NCI-H187 treated with DMSO at 0.1 percent for 48 hours (cell line): Measurements from ENCODE around the gene CDC37.
A peak's percentile ranks its signal among the peaks of the same experiment; 100 is the strongest.
"Not testable (repeated sequence)": the region's sequence is repeated elsewhere in the genome, so short reads cannot be mapped to it uniquely, and the experiment has no call there.

ENCODE experiments used
- DNase-seq: peaks from one replicate; lab custom pipeline; 2025; lab: John Stamatoyannopoulos, UW

The CDC37 gene

GRCh38 chr19:10395003-10395402 is 8.3 kb downstream of the CDC37 start:
- no peak for DNase-seq

GRCh38 chr19:10393137-10393536 is 10.2 kb downstream of the CDC37 start:
- DNase-seq: no peak

DNA sequence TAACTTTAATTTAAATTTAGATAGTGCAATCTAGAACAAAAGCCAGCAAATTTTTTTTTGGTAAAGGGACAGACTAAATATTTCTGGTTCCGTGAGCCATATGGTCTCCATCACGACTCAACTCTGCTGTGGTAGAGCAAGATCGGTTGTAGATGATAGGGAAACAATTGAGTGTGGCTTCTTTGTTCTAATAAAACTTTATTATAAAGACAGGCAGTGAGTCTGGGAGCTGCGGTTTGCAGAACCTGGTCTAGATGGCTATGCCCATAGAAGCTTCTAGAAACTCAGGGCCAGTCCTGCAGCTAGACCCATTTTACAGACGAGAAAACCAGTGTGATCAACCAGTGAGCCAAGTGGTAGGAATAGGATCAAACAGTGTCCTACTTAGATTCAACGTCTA is 11.2 kb downstream of the CDC37 start:
- DNase-seq: no peak

DNA sequence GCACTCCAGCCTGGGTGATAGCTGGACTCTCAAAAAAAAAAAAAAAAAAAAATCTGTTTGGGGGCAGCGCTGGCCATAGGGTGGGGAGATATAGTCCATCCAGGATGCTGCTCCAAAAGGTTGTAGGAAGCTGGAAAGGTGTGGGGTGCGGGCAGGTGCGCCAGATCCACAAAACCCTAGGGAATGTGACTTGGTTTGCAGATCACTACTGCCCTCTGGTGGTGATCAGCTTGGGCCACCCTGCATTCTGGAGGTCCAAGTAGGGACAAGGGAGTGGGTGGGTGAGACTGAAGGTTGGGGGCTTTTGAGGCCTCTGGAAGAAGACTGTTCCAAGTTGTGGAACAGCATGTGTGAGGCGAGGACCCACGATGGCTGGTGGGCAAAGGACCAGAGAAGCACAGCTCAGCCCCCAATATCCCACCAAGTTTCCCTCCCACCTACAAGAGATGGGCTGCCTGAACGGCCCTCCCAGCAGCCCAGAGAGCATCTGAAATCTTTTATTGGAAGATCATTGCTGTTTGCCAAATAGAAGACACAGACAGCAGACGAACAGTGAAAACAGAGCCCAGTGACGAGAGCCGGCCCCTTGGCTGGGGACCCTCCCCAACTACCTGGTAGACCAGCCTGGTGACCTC is 12.6 kb downstream of the CDC37 start:
- DNase-seq: no peak

GRCh38 chr19:10389863-10390262 is 13.5 kb downstream of the CDC37 start:
- DNase-seq: no peak

- DNase-seq: no peak
These were observed 14.4 kb downstream of the CDC37 start for GRCh38 chr19:10388957-10389356.

DNA sequence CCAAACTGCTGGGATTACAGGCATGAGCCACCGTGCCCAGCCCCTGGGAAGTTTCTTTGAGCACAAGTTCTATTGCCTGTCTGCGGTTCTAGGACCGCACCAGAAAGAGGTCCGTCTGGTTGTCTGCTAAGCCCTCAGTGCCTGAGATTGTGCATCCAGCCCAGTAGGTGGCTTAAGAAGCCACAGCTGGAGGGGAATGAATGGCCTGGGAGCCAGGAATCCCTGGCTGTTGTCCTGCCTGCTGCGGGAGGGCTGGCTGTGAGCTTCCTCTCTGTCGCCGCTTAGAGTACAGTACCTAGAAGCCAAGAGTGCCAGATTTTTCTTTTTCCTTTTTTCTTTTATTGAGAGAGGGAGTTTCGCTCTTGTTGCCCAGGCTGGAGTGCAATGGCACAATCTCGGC is 18.8 kb downstream of the CDC37 start:
- no peak for DNase-seq

DNA sequence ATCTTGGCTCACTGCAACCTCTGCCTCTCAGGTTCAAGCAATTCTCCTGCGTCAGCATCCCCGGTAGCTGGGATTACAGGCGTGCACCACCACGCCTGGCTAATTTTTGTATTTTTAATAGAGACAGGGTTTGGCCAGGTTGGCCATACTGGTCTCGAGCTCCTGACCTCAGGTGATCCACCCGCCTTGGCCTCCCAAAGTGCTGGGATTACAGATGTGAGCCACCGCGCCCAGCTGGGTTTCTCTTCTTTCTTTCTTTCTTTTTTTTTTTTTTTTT is 20.2 kb downstream of the CDC37 start:
- DNase-seq: not testable (repeated sequence)

DNA sequence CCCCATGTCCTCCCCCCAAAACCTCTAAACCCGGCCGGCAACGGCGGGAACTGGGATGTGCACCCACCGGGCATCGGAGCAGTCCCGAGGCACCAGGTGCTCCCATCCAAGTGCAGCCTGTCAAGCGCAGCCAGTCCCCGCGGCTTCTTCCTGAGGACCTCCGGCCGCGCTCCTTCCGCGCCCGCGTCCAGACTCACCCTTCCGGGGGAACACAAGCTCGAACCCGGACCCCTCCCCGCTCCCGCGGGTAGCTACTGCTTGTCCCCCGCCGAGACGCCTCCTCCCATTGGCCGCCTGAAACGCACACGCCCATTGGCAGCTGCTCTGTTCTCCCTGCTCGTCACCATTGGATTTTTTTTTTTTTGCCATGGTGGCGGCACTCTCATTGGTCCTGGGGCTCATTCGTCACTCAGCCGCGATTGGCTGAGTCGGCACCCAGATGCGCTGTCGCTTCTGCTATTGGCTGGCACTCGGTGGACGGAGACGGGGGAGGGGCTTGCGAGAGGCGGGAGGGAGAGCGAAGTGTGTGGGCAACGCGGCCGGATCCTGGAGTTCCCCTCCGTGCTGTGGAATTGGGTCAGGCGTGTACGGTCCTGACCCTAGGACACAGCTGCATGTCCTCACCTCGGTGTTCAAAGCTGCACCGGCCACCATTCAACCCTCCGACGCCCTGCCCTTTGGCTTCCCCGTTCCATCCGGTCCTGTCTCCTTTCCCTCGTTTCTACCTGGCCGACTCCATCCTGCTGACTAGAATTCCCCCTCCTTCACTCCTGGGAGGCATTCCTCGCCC is 22.8 kb downstream of the CDC37 start, which contains the start of gene TYK2:
Gene TYK2, minus strand, starts transcription at position 260 of the 790 bp plus-strand sequence. CDS start 2,166 bp downstream, outside the sequence.
- DNase-seq: peak; percentile 79

DNA sequence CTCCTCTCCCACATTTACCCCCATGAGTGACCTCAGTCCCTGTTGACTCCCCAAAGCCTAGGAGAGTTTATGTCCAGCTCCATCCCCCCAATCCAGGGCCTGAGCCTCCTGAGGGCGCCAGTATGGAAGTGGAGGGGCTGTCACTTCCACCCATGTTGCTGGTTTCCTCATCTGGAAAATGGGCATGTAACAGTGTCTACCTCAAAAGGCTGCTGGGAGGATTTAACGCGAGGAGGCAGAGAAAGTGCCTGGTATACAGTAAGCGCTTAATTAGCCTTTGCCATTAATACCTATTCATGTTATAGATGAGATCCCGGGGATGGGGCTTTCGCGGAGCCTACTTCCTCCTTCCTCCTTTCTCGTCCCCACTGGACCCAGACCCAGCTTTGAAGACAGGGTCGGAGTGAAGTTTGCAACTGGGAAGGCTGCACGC is 23.4 kb downstream of the CDC37 start:
- no peak for DNase-seq

GRCh38 chr19:10378124-10378523 is 25.2 kb downstream of the CDC37 start:
- DNase-seq: no peak

DNA sequence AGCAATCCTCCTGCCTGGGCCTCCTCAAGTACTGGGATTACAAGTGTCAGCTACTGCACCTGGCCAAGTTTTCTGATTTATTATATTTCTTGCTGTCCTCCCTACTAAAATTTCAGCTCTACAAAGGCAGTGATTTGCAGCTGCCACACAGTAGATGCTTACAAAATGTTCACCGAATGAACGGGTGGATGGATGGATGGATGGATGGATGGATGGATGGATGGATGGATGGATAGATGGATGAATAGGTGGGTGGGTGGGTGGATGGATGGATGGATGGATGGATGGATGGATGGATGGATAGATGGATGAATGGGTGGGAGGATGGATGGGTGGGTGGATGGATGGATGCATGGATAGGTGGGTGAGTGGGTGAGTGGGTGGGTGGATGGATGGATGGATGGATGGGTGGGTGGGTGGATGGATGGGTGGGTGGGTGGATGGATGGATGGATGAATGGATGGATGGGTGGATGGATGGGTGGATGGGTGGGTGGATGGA is 26.2 kb downstream of the CDC37 start:
- not testable (repeated sequence) for DNase-seq

DNA sequence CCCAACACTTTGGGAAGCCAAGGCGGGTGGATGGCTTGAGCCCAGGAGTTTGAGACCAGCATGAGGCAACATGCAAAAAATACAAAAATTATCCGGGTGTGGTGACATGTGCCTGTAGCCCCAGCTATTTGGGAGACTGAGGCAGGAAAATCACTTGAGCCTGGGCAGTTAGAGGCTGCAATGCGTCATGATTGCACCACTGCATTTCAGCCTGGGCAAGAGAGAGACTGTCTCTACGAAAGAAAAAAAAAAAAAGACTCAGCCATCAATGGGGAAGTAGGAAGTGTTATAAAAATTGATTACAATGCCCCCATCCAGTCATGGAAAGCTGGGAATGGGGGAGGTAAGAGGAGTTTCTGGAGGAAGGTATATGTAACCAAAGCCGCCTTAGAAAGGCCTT is 28.4 kb downstream of the CDC37 start:
- no peak for DNase-seq

- DNase-seq: no peak
These were observed 30.7 kb downstream of the CDC37 start for GRCh38 chr19:10372690-10373089.

DNA sequence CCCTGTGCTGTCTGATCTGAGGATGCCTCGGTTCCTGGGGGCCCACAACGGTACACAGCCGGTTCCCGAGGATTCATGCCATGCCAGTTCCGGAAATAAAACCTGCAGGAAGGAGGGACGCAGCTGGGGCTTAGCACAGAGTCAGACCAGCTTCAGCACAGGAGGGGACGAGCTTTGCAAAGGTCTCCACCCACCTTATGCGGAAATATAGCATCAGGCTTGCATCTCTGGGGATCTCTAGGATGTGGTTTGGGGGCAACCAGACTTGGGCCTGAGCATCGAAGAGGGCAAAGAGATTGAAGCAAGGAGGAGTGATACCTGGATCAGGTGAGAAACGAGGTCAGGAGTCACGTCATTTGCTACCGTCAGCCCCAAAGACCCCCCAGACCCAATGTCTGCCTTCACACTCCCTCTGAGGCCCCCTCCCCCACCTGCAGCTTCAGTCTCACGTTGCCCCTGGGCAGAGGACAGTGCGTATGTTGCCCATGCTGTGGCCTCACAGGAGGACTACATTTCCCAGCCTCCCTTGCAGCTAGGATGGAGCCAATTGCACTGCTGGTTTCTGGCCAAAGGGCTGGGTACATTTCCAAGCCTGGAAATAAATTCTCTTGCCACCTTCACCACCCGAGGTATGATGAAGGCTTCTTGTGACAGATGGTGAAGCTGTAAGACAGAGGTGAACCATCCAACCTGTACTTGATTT is 35.1 kb downstream of the CDC37 start:
- DNase-seq: no peak

GRCh38 chr19:10366950-10367512 is 36.3 kb downstream of the CDC37 start:
- not testable (repeated sequence) for DNase-seq

- no peak for DNase-seq
These were observed 37.8 kb downstream of the CDC37 start for GRCh38 chr19:10365518-10365917.

DNA sequence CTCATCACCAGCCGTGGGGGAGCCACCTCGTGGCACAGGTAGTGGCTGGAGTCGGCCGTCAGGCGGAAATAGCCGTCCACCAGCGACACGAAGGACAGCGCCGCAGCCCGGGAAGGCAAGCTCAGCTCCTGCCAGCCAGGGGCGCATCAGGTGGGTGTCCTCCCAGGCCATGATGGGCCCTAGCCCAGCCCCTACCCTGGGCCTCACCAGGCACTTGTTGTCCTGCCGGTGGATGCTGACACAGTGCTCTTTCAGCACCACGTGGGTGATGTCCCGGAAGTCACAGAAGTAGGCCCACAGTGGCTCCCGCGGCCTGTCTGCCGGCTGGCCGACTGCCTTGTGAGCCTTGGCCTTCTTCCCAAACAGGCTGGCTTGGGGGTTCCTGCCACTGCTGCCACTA is 38.7 kb downstream of the CDC37 start:
- DNase-seq: no peak

DNA sequence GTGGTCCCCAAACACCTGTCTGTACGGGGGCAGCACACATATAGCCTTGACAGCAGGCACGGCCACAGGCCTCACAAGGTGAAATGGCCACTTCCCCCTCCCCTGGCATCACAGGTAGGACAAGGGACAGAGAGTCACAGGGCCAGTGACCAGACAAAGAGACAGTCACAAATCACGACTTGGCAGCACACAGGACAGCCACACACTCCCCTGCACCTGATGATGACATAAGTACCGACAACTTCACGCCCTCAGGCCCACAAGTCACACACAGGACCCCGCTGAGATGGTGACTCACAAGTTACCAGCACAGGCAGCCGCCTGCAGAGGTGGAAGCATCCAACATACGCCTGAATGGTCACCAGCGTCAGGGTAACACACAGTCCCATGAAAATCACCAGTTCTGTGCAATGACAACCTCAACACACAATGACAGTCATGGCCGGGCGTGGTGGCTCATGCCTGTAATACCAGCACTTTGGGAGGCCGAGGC is 39.5 kb downstream of the CDC37 start:
- no peak for DNase-seq

- no peak for DNase-seq
These were observed 41.1 kb downstream of the CDC37 start for GRCh38 chr19:10362259-10362658.

GRCh38 chr19:10361569-10362011 is 41.8 kb downstream of the CDC37 start:
- DNase-seq: no peak

- DNase-seq: no peak
These were observed 46.9 kb downstream of the CDC37 start for GRCh38 chr19:10356431-10356830.
